ENCODE data around the gene NDST1. TPM values are rescaled to one million over a fixed set of nuclear protein-coding genes. Genes with fewer than 3 reads are reported as not detected.

NDST1 gene
- total RNA-seq, 4 donors from 2014 or later = 36.1 to 70.5 (median 50.5) TPM

DNA sequence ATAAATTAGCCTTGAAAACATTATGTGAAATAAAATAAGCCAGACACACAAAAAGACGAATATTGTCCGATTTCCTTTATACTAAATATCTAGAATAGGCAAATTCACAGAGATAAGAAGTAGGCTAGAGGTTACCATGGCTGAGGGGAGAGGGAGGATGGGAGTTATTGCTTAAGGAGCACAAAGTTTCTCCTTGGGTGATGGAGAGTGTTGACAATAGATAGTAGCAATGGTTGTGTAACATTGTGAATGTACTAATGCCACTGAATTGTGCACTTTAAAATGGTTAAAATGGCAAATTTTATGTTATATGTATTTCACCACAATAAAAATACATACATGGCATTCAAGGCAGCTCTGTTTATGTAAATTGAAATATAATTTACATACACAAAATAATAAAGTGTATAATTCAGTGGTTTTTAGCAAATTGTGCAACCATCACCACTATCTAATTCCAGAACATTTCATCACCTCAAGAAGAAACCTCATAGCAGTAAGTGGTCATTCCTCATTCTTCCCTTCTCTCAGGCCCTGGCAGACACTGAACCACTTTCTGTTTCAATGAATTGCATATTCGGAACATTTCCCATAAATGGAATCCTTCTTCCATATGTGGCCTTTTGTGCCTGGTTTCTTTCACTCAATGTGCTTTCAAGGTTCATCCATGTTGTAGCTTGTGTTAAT is 59.2 kb downstream of the NDST1 start:
- intact Hi-C loops (cut with DNase I; ENCODE audit: low total_unique reads) (no loop called here), in situ Hi-C loops (cut with MboI; ENCODE audit: low sequenced_read_pairs in 4 of 4) (loop anchor here in 3 of 4 donors (10.0 to 25.0 kb wide), 5 partner anchors 88 to 278 kb away; partner anchors contain the start of genes IRGM (in 2 of the 3), MYOZ3 (in 1 of the 3) and RBM22 (in 1 of the 3))
- no peak overlapping the region for H3K4me3 ChIP-seq
- DNase-seq (no peak), ATAC-seq (peak; percentile 79 to 88)
- no peaks in the 10 kb centered on the region for H3K4me1 ChIP-seq
- H3K27me3 ChIP-seq = no peaks in the 10 kb centered on the region
- no peaks in the 10 kb centered on the region for H3K36me3 ChIP-seq
- TF ChIP-seq POLR2A (IDR thresholded peaks at IDR 0.05) = no peak
- TF ChIP-seq, protein P1, sequence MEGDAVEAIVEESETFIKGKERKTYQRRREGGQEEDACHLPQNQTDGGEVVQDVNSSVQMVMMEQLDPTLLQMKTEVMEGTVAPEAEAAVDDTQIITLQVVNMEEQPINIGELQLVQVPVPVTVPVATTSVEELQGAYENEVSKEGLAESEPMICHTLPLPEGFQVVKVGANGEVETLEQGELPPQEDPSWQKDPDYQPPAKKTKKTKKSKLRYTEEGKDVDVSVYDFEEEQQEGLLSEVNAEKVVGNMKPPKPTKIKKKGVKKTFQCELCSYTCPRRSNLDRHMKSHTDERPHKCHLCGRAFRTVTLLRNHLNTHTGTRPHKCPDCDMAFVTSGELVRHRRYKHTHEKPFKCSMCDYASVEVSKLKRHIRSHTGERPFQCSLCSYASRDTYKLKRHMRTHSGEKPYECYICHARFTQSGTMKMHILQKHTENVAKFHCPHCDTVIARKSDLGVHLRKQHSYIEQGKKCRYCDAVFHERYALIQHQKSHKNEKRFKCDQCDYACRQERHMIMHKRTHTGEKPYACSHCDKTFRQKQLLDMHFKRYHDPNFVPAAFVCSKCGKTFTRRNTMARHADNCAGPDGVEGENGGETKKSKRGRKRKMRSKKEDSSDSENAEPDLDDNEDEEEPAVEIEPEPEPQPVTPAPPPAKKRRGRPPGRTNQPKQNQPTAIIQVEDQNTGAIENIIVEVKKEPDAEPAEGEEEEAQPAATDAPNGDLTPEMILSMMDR (IDR thresholded peaks at IDR 0.05 in 4 of 5, conservative IDR thresholded peaks at IDR 0.05 in 1 of 5) = no peak
- H3K27ac ChIP-seq = peak overlapping the region in 1 of 4 donors; percentile 42
- no peaks in the 10 kb centered on the region for H3K9me3 ChIP-seq

DNA sequence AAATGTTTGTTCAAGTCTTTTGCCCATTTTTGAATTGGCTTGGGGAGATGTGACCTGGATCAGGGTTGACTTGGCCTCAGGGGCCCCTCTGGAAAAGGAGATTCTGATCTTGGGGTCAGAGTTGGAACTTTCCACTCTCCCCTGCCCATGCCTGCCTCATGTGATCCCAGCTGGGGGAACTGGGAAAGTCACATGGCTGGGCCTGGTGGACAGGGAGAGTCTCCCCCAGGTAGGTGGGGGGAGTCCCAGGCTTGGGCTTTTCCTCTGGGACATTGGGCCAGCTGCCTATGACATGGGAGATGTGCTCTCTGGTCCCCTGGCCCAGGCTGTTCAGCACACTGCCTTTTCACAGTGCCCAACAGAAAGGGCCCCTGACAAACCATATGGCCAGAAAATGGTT is 60.7 kb downstream of the NDST1 start:
- in situ Hi-C loops (cut with MboI; ENCODE audit: low sequenced_read_pairs in 4 of 4) = loop anchor here in 3 of 4 donors (10.0 to 25.0 kb wide), 5 partner anchors 86 to 276 kb away; partner anchors contain the start of genes IRGM (in 2 of the 3), MYOZ3 (in 1 of the 3) and RBM22 (in 1 of the 3)
- no peak overlapping the region for H3K27ac ChIP-seq
- intact Hi-C loops (cut with DNase I; ENCODE audit: low total_unique reads) = no loop called here
- no peak for TF ChIP-seq POLR2A (IDR thresholded peaks at IDR 0.05)
- TF ChIP-seq, protein P1 (IDR thresholded peaks at IDR 0.05 in 4 of 5, conservative IDR thresholded peaks at IDR 0.05 in 1 of 5) = no peak
- no peaks in the 10 kb centered on the region for H3K27me3 ChIP-seq
- no peaks in the 10 kb centered on the region for H3K4me1 ChIP-seq
- H3K9me3 ChIP-seq = no peaks in the 10 kb centered on the region
- DNase-seq (peak in 1 of 2 donors; percentile 8), ATAC-seq (no peak)
- H3K36me3 ChIP-seq = no peaks in the 10 kb centered on the region
- H3K4me3 ChIP-seq = no peak overlapping the region

DNA sequence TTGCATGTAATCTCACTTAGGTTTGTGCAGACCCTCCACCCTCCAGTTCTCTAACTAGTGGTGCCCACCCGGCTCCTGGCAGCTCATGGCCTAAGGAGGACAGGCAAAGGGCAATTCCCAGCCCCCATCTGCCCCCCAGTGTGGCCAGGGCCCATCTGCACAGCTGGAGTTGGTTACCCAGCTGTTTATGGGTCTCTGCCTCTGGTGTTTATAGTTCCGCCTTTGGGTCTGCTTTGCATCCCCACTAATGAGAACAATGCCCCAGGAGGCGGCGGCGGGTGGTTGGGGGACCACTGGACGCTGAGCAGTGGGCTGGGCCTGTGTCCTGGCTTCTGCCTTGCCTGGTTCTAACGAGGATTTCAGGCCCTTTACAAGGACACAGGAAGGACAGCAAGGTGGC is 62.4 kb downstream of the NDST1 start:
- Histone ChIP-seq H3K36me3 (no peaks in the 10 kb centered on the region), H3K9me3 (no peaks in the 10 kb centered on the region), H3K4me1 (no peaks in the 10 kb centered on the region), H3K27ac (no peak overlapping the region), H3K4me3 (no peak overlapping the region), H3K27me3 (no peaks in the 10 kb centered on the region)
- ATAC-seq (no peak), DNase-seq (no peak)
- in situ Hi-C loops (cut with MboI; ENCODE audit: low sequenced_read_pairs in 4 of 4) (loop anchor here in 1 of 4 donors (25.0 kb wide), 1 partner anchor 267 kb away; the partner anchor contains the start of gene IRGM), intact Hi-C loops (cut with DNase I; ENCODE audit: low total_unique reads) (no loop called here)
- TF ChIP-seq POLR2A (IDR thresholded peaks at IDR 0.05) = no peak
- TF ChIP-seq, protein P1 (IDR thresholded peaks at IDR 0.05 in 4 of 5, conservative IDR thresholded peaks at IDR 0.05 in 1 of 5) = no peak

DNA sequence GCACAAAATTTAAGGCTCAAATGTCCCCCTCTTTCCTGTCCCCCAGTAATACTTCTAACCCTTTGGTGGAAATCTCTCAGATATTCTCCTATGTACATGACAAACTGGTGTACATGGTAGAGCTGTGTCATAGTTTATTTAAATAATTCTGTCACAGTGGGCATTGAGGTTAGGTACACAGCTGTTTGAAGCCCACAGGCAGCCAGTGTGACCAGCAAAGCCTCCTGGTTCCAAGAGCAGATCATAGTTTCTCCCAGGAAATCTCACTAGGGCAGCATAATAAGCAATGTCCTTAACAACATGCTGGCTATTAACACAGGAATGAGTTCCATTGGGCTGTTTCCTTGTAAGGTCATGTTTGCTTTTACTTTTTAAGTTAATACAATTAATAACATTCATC is 63.9 kb downstream of the NDST1 start:
- intact Hi-C loops (cut with DNase I; ENCODE audit: low total_unique reads) (no loop called here), in situ Hi-C loops (cut with MboI; ENCODE audit: low sequenced_read_pairs in 4 of 4) (loop anchor here in 1 of 4 donors (25.0 kb wide), 1 partner anchor 265 kb away; the partner anchor contains the start of gene IRGM)

More for the DNA sequence above, 63.9 kb downstream of the NDST1 start:
- no peak for ATAC-seq
- no peaks in the 10 kb centered on the region for H3K36me3 ChIP-seq
- TF ChIP-seq, protein P1 (IDR thresholded peaks at IDR 0.05 in 4 of 5, conservative IDR thresholded peaks at IDR 0.05 in 1 of 5) = no peak
- TF ChIP-seq POLR2A (IDR thresholded peaks at IDR 0.05) = no peak
- no peak overlapping the region for H3K27ac ChIP-seq
- no peak for DNase-seq
- H3K4me1 ChIP-seq = no peaks in the 10 kb centered on the region
- H3K27me3 ChIP-seq = no peaks in the 10 kb centered on the region
- no peaks in the 10 kb centered on the region for H3K9me3 ChIP-seq
- no peak overlapping the region for H3K4me3 ChIP-seq

All from gastrocnemius medialis (tissue), 4 donors.